ENCODE results near the gene CACNA2D3. TPM values are rescaled to one million over a fixed set of nuclear protein-coding genes. Genes with fewer than 3 reads are reported as not detected.

Gene CACNA2D3
- total RNA-seq, 2 donors from 2014 or later = 0.42 to 0.98 TPM

DNA sequence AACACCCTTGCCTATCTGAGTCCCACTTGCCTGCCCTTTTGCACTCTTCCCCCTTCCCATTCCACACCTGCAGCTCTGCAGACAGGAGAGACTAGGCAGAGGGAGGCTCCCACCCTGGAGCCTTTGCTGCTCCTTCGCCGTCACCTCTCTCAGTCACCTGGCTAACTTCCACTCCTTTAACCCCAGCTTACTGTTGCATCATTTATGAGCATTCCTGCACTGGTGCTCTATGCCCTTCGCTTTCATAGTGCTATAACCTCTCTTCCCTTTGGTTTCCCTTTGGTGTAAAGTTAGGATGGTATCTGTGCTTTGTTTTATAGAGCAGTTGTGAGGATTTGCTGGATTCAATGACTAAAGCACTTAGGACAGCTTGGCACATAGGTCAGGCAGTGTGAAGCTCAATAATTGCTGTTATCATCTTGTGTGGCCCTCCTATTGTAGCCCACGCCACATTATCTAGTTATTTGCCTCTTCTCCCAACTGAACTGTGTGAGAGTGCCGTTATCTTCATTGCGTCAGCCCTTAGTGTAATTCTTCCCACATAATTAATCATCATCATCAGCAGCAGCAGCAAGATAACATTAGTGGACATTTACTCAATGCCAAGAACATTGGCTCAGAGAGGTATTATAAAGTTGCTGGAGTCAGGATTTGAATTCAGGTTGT lies 253.9 kb downstream of the CACNA2D3 start:
- no peaks in the 10 kb centered on the region for H3K9me3 ChIP-seq
- H3K27me3 ChIP-seq = no peaks in the 10 kb centered on the region
- H3K36me3 ChIP-seq = no peaks in the 10 kb centered on the region
- no peak for DNase-seq
- H3K9ac ChIP-seq (ENCODE audit: low read depth in 2 of 2, low read length in 2 of 2) = no peak overlapping the region
- intact Hi-C loops (cut with DNase I) = no loop called here
- no peak overlapping the region for H3K4me3 ChIP-seq
- H3K4me1 ChIP-seq = no peaks in the 10 kb centered on the region
- H3K27ac ChIP-seq = no peak overlapping the region
- TF ChIP-seq CTCF (IDR thresholded peaks at IDR 0.05) = no peak

GRCh38 chr3:54376939-54377578 lies 254.7 kb downstream of the CACNA2D3 start:
- H3K27me3 ChIP-seq = no peaks in the 10 kb centered on the region
- H3K4me1 ChIP-seq = no peaks in the 10 kb centered on the region
- TF ChIP-seq CTCF (IDR thresholded peaks at IDR 0.05) = no peak
- no peaks in the 10 kb centered on the region for H3K9me3 ChIP-seq
- H3K9ac ChIP-seq (ENCODE audit: low read depth in 2 of 2, low read length in 2 of 2) = no peak overlapping the region
- no peak for DNase-seq
- H3K27ac ChIP-seq = no peak overlapping the region
- intact Hi-C loops (cut with DNase I) = no loop called here
- H3K36me3 ChIP-seq = no peaks in the 10 kb centered on the region
- no peak overlapping the region for H3K4me3 ChIP-seq

GRCh38 chr3:54378184-54378583 lies 255.8 kb downstream of the CACNA2D3 start:
- Histone ChIP-seq H3K27me3 (no peaks in the 10 kb centered on the region), H3K36me3 (no peaks in the 10 kb centered on the region), H3K9me3 (no peaks in the 10 kb centered on the region), H3K27ac (no peak overlapping the region), H3K4me1 (no peaks in the 10 kb centered on the region), H3K4me3 (no peak overlapping the region), H3K9ac (ENCODE audit: low read depth in 2 of 2, low read length in 2 of 2) (no peak overlapping the region)
- no peak for TF ChIP-seq CTCF (IDR thresholded peaks at IDR 0.05)
- intact Hi-C loops (cut with DNase I) = no loop called here
- no peak for DNase-seq

DNA sequence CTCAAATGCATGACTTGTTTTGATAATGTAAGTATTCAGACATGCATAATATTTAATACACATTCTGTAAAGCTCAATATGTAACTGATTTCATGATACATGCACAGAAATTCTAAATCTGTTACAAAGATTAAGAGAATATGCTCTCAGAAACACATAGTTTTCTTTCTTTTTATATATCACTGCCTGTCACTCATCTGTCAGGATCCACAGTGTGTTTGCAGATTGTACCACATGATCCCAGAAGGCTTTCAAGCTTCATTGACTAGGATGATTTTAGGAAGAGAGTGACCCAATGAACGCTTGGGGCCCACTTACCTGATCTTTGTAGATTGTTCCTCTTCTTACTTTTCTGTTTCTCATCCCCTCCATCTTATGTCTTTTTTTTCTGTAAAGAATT lies 261.9 kb downstream of the CACNA2D3 start:
- intact Hi-C loops (cut with DNase I) = loop anchor here (10.0 kb wide), 1 partner anchor 439 kb away; no protein-coding TSS in a partner anchor
- no peak overlapping the region for H3K4me3 ChIP-seq
- no peaks in the 10 kb centered on the region for H3K36me3 ChIP-seq
- no peak overlapping the region for H3K27ac ChIP-seq
- DNase-seq = no peak
- no peak for TF ChIP-seq CTCF (IDR thresholded peaks at IDR 0.05)
- H3K27me3 ChIP-seq = no peaks in the 10 kb centered on the region
- no peaks in the 10 kb centered on the region for H3K9me3 ChIP-seq
- H3K9ac ChIP-seq (ENCODE audit: low read depth in 2 of 2, low read length in 2 of 2) = no peak overlapping the region
- no peaks in the 10 kb centered on the region for H3K4me1 ChIP-seq

DNA sequence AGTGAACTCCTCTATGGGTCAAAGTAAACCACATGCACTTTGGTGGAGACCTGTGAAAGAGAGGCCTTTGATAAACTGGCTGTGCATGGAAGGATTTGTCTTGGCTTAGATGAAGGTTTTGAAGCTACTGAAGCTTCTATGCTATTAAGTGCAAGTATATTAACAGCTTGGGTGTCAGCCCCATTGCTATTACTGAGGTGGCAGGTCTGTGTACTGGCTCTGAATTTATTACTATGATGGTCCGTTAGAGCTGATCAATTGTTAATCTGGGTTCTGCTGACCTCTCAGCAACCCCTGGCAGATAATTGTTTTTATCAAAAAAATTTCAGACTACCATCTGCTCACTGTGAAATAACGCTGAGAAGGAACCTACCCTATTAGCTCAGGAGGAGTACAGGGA lies 268.2 kb downstream of the CACNA2D3 start:
- no peak for TF ChIP-seq CTCF (IDR thresholded peaks at IDR 0.05)
- no peak overlapping the region for H3K27ac ChIP-seq
- H3K36me3 ChIP-seq = no peaks in the 10 kb centered on the region
- DNase-seq = no peak
- H3K4me1 ChIP-seq = no peaks in the 10 kb centered on the region
- H3K4me3 ChIP-seq = no peak overlapping the region
- H3K9ac ChIP-seq (ENCODE audit: low read depth in 2 of 2, low read length in 2 of 2) = no peak overlapping the region
- no peaks in the 10 kb centered on the region for H3K9me3 ChIP-seq
- no peaks in the 10 kb centered on the region for H3K27me3 ChIP-seq
- intact Hi-C loops (cut with DNase I) = no loop called here

All from colonic mucosa (tissue), 4 donors.